NCI-H1092 (cell line): Measurements from ENCODE around the gene SPDYE2.
"Not testable (repeated sequence)": the region's sequence is repeated elsewhere in the genome, so short reads cannot be mapped to it uniquely, and the experiment has no call there.

Source experiments
- DNase-seq: peaks from one replicate; lab custom pipeline; 2025; lab: John Stamatoyannopoulos, UW

SPDYE2 gene

DNA sequence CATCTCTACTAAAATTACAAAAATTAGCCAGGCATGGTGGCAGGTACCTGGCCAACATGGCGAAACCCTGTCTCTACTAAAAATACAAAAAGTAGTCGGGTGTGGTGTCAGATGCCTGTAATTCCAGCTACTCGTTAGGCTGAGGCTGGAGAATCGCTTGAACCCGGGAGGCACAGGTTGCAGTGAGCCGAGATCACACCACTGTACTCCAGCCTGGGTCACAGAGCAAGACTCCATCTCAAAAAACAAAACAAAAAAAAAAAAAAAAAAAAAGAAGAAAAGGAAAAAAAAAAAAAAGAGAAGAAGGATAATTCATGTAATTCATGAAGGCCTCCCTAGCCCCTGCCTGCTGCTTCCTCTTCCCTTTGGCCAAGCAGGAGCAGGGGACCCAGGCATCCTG, 10.4 kb upstream of the SPDYE2 start:
- not testable (repeated sequence) for DNase-seq

GRCh38 chr7:102542083-102542482, 8.9 kb upstream of the SPDYE2 start:
- not testable (repeated sequence) for DNase-seq

GRCh38 chr7:102542771-102543170, 8.3 kb upstream of the SPDYE2 start:
- DNase-seq, result not testable (repeated sequence)

DNA sequence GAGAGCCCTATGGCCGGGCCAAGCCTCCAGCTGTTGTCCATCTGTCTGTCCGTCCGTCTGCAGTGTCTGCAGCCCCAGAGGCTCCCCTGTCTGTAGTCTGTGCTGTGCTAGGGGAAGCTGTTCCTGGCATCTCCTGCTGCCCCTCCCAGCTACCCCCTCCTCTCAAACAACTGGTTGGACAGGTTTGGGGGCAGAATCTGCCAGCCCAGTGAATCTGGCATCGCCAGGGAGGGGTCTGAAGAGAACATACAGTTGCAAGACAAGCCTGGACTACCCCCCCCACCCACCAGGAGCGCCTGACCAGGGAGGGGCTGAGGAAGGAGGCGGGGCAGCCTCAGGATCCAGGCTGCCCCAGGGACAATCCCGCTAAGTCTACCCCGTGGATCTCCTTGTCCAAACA, 7.4 kb upstream of the SPDYE2 start, which contains the start of gene UPK3BL2:
Gene UPK3BL2 (minus strand): TSS at position 101 of the 400 bp plus-strand sequence. CDS start 60 bp downstream, at position 41.
- DNase-seq, result not testable (repeated sequence)

DNA sequence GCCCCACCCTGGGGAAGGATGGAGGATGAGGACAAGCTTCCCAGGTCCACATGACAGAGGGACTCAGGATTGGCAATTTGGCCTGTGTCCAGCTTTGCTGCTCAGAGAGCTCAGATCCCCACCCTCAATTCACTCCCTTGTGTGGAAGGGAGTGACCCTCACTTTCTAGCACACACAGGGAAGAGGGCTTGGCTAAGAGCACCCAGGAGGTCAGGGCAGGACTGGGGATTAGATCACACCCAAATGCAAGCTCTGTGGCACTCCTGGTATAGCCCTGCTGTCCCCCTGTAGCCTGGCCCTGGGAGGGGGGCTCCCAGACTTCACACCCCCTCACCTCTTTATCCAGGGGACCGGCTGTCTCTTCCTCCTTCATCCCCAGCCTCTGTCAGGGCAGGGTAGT, 6.7 kb upstream of the SPDYE2 start:
- DNase-seq, result not testable (repeated sequence)

- DNase-seq, result not testable (repeated sequence)
Measured at GRCh38 chr7:102545288-102545687, 5.7 kb upstream of the SPDYE2 start.

- not testable (repeated sequence) for DNase-seq
Measured at GRCh38 chr7:102546353-102546752, 4.7 kb upstream of the SPDYE2 start.

- DNase-seq, result not testable (repeated sequence)
Measured at GRCh38 chr7:102568620-102569019, 17.6 kb downstream of the SPDYE2 start.

- not testable (repeated sequence) for DNase-seq
Measured at GRCh38 chr7:102572261-102573239, 21.5 kb downstream of the SPDYE2 start, which contains the start of gene POLR2J3. POLR2J3 (minus strand) TSS chr7:102572583; CDS start chr7:102572521, 62 bp downstream.

- DNase-seq, result not testable (repeated sequence)
Measured at GRCh38 chr7:102574607-102575006, 23.6 kb downstream of the SPDYE2 start.

GRCh38 chr7:102576363-102576762, 25.3 kb downstream of the SPDYE2 start:
- DNase-seq, result not testable (repeated sequence)

DNA sequence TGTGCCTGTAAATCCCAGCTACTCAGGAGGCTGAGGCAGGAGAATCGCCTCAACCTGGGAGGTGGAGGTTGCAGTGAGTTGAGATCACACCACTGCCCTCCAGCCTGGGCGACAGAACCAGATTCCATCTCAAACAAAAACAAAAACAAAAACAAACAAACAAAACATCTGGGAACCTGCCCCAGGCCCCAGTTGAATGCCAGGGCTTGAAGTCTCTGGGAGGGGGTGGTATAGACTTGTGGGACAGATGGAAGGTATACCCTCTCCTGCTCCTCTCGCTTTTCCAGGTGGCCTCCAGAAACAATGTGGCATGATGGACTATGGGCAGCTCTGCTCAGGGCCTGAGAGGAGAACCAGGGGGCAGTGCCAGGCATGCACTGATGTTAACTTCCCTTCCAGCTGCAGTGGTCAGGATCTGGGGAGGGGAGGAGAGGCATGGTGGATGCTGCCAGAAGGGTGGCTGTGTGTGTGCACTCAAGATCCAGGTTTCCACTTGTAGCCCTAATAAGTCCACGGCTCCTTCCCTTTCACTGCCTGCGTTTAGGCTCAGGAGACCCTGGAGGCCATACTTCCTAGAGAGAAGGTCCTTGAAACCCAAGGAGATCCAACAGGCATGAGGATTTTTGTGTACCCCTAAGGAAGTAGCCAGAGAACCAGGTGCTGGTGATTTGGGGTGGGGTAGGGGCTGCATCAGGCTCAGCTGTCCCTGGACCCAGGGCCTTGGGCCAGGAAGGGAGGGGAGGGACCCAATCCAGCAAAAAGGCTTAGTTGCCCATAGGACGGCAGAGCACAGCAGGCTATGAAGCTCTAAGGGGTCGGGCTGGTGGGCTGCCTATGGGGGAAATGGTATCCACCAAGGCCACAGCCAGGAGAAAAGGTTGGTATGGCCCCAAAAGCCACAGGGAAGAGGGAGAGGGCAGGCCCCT, 26.6 kb downstream of the SPDYE2 start:
- DNase-seq, result not testable (repeated sequence)

- not testable (repeated sequence) for DNase-seq
Measured at GRCh38 chr7:102578486-102578885, 27.5 kb downstream of the SPDYE2 start.

- not testable (repeated sequence) for DNase-seq
Measured at GRCh38 chr7:102581722-102582121, 30.7 kb downstream of the SPDYE2 start.

DNA sequence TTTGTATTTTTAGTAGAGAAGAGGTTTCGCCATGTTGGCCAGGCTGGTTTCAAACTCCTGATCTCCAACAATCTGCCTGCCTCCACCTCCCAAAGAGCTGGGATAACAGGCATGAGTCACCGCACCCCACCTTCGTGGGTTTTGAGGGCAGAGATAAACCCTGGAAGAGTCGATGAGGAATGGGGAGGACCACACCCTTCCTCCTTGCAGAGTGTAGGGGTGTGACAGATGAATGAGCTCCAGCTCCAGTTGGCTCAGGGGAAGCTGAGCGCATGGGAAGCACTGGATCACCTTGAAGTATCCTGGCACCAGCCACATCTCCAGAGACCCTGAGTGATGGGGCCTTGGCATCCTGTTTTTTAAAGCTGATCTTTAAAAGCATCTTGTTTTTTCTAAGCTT, 32.5 kb downstream of the SPDYE2 start:
- DNase-seq, result not testable (repeated sequence)

DNA sequence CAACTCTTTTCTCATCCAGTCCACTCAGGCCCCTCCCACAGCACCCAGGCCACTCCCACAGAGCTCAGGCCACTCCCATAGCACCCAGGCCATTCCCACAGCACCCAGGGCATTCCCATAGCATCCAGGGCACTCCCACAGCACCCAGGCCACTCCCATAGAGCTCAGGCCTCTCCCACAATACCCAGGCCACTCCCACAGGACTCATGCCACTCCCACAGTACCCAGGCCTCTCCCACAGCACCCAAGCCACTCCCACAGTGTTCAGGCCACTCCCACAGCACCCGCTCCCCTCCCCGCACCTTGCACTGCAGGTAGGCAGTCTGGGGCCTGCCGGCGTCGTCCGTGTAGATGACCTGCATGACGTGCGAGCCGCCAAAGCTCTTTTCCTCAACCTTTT, 38.8 kb downstream of the SPDYE2 start:
- not testable (repeated sequence) for DNase-seq

DNA sequence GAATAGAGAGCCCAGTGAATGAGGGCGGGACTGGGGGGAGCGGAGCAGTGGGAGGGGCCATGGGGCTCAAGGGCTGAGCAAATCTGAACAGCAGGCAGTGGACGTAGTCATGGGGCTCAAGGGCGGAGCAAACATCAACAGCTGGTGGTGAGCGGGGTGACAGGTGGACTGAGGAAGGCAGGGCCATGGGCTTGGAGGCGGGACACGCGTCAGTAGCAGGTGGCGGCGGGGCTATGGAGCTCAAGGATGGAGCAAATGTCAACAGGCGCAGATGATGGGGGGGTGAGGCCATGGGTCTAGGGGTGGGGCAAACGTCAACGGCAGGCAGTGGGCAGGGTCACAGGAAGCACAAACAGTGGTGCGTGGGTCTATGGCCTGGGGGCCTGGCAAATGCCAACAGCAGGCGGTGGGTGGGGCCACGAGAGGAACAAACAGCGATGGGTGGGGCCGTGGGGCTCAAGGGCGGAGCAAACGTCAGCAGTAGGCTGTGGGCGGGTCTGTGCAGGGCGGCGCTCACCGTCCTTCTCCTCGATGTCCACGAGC, 41.5 kb downstream of the SPDYE2 start:
- DNase-seq, result not testable (repeated sequence)

DNA sequence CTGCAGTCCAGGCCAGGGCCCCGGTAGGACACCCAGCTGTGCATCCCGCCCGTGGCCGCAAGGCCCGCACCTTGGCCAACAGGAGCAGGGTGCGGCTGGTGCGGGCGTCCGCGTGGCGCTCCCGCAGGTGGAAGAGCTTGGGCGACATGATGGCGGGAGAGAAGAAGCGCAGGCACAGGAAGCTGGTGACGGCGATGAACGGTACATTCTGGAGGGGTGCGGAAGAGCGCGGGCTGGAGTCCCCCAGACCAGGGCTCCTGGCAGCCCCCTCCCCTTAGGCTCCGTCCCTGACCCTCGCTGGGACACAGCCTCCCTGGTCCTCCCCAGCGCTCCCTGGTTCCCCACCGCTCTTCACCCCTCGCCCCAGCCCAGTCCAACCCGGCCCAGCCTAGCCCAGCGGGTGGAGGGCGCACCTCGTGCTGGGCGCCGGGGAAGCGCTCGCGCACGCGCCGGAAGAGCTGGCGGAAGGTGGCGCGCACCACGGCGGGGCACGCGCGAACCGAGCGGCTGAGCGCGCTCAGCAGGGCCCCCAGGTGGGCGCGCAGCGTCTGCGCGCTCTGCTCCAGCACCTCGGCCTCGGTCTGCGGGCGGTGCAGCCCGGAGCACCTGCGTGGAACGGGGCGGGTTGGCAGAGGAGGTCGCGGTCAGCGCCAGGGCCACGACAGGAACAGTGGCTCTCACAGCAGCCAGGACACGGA, 42.8 kb downstream of the SPDYE2 start:
- not testable (repeated sequence) for DNase-seq

GRCh38 chr7:102596036-102596435, 45.0 kb downstream of the SPDYE2 start:
- not testable (repeated sequence) for DNase-seq

GRCh38 chr7:102599699-102600098, 48.7 kb downstream of the SPDYE2 start:
- not testable (repeated sequence) for DNase-seq

GRCh38 chr7:102602317-102602716, 51.3 kb downstream of the SPDYE2 start:
- not testable (repeated sequence) for DNase-seq
